Activated CD4-positive, alpha-beta memory T cell treated with anti-CD3 and anti-CD28 coated beads, Interleukin-2, amount 10 ng/mL, durations not matched to agents 7 days and 5 days (primary cell): Measurements from ENCODE around the gene RPL4. TPM values are rescaled to one million over a fixed set of nuclear protein-coding genes. Genes with fewer than 3 reads are reported as not detected.

ENCODE experiments used
- CTCF ChIA-PET: fragments of 350-600 bp; sonication (Branson Sonifier 250); formaldehyde crosslinking; loops from one replicate; lab custom pipeline; 2021; ENCODE audit warnings: antibody characterized with exemption, inconsistent platforms; lab: Charles Lee
- POLR2A ChIA-PET: fragments of 350-600 bp; sonication (Branson Sonifier 250); formaldehyde crosslinking; loops from one replicate; lab custom pipeline; 2021; ENCODE audit warnings: antibody characterized with exemption; lab: Charles Lee
- DNase-seq: peaks from one replicate; pipeline ENCODE4 v3.0.0-alpha.2; 2020
- H3K27ac Mint-ChIP-seq: one replicate; pipeline ENCODE4 v1.8.0; 2021; ENCODE audit warnings: mild to moderate bottlenecking, mixed read lengths
- H3K27me3 Mint-ChIP-seq: one replicate; pipeline ENCODE4 v1.8.0; 2021; ENCODE audit warnings: mixed read lengths
- H3K36me3 Mint-ChIP-seq: one replicate; pipeline ENCODE4 v1.8.0; 2021; ENCODE audit warnings: low read depth, mixed read lengths
- H3K4me1 Mint-ChIP-seq: one replicate; pipeline ENCODE4 v1.8.0; 2021; ENCODE audit warnings: mixed read lengths
- H3K4me3 Mint-ChIP-seq: one replicate; pipeline ENCODE4 v1.8.0; 2021; ENCODE audit warnings: mild to moderate bottlenecking, mixed read lengths
- H3K9me3 Mint-ChIP-seq: one replicate; pipeline ENCODE4 v1.8.0; 2021; ENCODE audit warnings: mixed read lengths
- total RNA-seq, 2 experiments: library from RNA; stranded (reverse); gene quantifications; one replicate each; pipeline ENCODE4 v1.2.3, GENCODE V29; 2021

Gene RPL4
- total RNA-seq, 2 experiments from 2014 or later, result 2,309 to 2,338 TPM

DNA sequence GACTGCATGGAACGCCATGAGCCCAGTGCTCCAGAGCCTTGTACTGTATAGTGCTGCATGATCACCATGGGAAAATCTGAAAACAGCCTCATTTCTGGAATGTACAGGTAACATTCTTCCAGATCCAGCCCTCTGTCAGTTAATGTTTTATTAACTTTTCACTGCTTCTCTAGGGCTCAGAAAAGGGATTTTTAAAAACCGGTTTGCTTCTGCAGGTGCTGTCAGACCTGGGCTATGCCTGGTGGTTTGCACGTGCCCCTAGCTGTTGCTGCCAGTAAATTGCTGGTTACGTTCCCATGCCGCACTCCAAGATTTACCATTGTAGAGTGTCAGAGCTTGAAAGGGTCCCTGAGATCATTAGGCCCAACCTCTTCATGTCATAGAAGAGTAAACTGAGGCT is 16.1 kb downstream of the RPL4 start:
- Mint-ChIP-seq H3K27ac (no peak overlapping the region), H3K27me3 (no peaks in the 10 kb centered on the region), H3K4me1 (peaks cover 5% of the 10 kb centered on the region), H3K36me3 (peaks cover 68% of the 10 kb centered on the region), H3K9me3 (no peaks in the 10 kb centered on the region), H3K4me3 (no peak overlapping the region)
- ChIA-PET CTCF (no interaction called here), POLR2A (interaction anchor here (1.5 to 2.9 kb wide), 2 partner anchors 9 to 63 kb away, joined by 3 to 8 read pairs; partner anchors contain the start of gene SNAPC5)
- DNase-seq, result no peak

DNA sequence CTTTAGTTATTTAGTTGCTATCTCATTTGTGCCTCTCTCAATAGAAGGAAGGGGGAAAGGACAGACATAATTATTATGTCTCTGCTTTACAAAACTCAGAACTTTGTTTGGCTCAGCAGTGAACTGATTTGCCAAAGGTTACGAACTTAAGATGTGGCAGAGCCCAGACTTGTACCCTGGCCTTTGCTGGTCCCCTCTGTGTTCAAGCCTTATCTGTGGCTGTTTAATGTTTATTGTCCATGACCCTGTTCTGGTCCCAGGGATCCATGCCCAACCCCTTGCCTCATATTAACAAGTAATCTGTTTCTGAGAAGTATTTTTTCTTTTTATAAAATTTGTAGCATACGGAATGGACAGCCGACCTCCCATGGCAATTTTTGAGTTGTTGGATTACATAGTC is 17.8 kb downstream of the RPL4 start:
- no peak for DNase-seq
- Mint-ChIP-seq H3K27ac (no peak overlapping the region), H3K36me3 (peaks cover 69% of the 10 kb centered on the region), H3K27me3 (no peaks in the 10 kb centered on the region), H3K4me3 (no peak overlapping the region), H3K9me3 (no peaks in the 10 kb centered on the region), H3K4me1 (peaks cover 2% of the 10 kb centered on the region)
- ChIA-PET CTCF (interaction anchor here (0.8 kb wide), 1 partner anchor 10 kb away, joined by 4 read pairs; no protein-coding TSS in a partner anchor), POLR2A (interaction anchor here (2.9 kb wide), 1 partner anchor 11 kb away, joined by 8 read pairs; the partner anchor contains the start of gene SNAPC5)

- Mint-ChIP-seq H3K4me1 (no peaks in the 10 kb centered on the region), H3K4me3 (no peak overlapping the region), H3K9me3 (no peaks in the 10 kb centered on the region), H3K27ac (no peak overlapping the region), H3K27me3 (no peaks in the 10 kb centered on the region), H3K36me3 (peaks cover 64% of the 10 kb centered on the region)
- DNase-seq, result no peak
- CTCF ChIA-PET, result interaction anchor here (0.8 kb wide), 1 partner anchor 98 kb away, joined by 3 read pairs; the partner anchor contains the start of gene MAP2K1
- POLR2A ChIA-PET, result interaction anchor here (1.0 to 1.8 kb wide), 2 partner anchors 9 to 97 kb away, joined by 3 to 4 read pairs; no protein-coding TSS in a partner anchor
Measured at GRCh38 chr15:66484539-66485112, 20.0 kb downstream of the RPL4 start.

GRCh38 chr15:66483131-66483566 is 21.5 kb downstream of the RPL4 start:
- no peaks in the 10 kb centered on the region for H3K9me3 Mint-ChIP-seq
- DNase-seq, result no peak
- POLR2A ChIA-PET, result no interaction called here
- no peak overlapping the region for H3K4me3 Mint-ChIP-seq
- no peaks in the 10 kb centered on the region for H3K4me1 Mint-ChIP-seq
- no peak overlapping the region for H3K27ac Mint-ChIP-seq
- H3K36me3 Mint-ChIP-seq, result peaks cover 55% of the 10 kb centered on the region
- CTCF ChIA-PET, result no interaction called here
- no peaks in the 10 kb centered on the region for H3K27me3 Mint-ChIP-seq

GRCh38 chr15:66482539-66482938 is 22.1 kb downstream of the RPL4 start:
- Mint-ChIP-seq H3K27me3 (no peaks in the 10 kb centered on the region), H3K4me1 (no peaks in the 10 kb centered on the region), H3K36me3 (peaks cover 49% of the 10 kb centered on the region), H3K4me3 (no peak overlapping the region), H3K27ac (no peak overlapping the region), H3K9me3 (no peaks in the 10 kb centered on the region)
- POLR2A ChIA-PET, result no interaction called here
- no peak for DNase-seq
- CTCF ChIA-PET, result no interaction called here

- ChIA-PET CTCF (no interaction called here), POLR2A (interaction anchor here (0.6 kb wide), 1 partner anchor 10 kb away, joined by 3 read pairs; no protein-coding TSS in a partner anchor)
- Mint-ChIP-seq H3K4me3 (no peak overlapping the region), H3K27me3 (no peaks in the 10 kb centered on the region), H3K27ac (no peak overlapping the region), H3K36me3 (peaks cover 43% of the 10 kb centered on the region), H3K4me1 (peaks cover under 1% of the 10 kb centered on the region), H3K9me3 (no peaks in the 10 kb centered on the region)
- no peak for DNase-seq
Measured at GRCh38 chr15:66481107-66481856, 23.4 kb downstream of the RPL4 start.

- Mint-ChIP-seq H3K9me3 (no peaks in the 10 kb centered on the region), H3K36me3 (peaks cover 43% of the 10 kb centered on the region), H3K4me3 (no peak overlapping the region), H3K27me3 (no peaks in the 10 kb centered on the region), H3K27ac (no peak overlapping the region), H3K4me1 (peaks cover 2% of the 10 kb centered on the region)
- no peak for DNase-seq
- ChIA-PET POLR2A (no interaction called here), CTCF (no interaction called here)
Measured at GRCh38 chr15:66480267-66480666, 24.4 kb downstream of the RPL4 start.

GRCh38 chr15:66477011-66477410 is 27.6 kb downstream of the RPL4 start:
- POLR2A ChIA-PET, result no interaction called here
- no peaks in the 10 kb centered on the region for H3K27me3 Mint-ChIP-seq

DNA sequence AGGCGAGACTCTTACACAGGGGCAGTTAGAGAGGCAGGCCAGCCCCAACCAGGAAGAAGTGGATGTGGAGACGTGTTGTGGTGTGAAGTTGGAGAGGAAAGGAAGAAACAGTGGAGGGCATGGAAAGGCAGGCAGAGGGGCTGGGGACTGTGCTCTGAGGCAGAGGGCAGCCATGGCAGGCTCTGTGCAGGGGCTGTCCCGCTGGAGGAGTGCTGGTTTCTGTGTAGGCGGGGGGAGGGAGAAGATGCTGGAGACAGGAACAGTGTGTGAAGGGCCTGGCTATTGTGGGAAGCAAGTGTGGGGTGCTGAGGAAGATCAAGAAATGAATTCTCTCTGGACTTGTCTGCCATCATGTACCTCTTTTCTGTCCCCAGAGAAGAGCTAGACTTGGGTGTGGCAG is 28.1 kb downstream of the RPL4 start:
- Mint-ChIP-seq H3K4me3 (no peak overlapping the region), H3K4me1 (peaks cover 17% of the 10 kb centered on the region), H3K27me3 (no peaks in the 10 kb centered on the region), H3K27ac (peak overlapping the region; percentile 33), H3K36me3 (peaks cover 23% of the 10 kb centered on the region), H3K9me3 (no peaks in the 10 kb centered on the region)
- ChIA-PET POLR2A (no interaction called here), CTCF (no interaction called here)
- no peak for DNase-seq

More at GRCh38 chr15:66477011-66477410, 27.6 kb downstream of the RPL4 start:
- H3K9me3 Mint-ChIP-seq, result no peaks in the 10 kb centered on the region
- H3K4me3 Mint-ChIP-seq, result no peak overlapping the region
- no peak for DNase-seq
- CTCF ChIA-PET, result no interaction called here
- peaks cover 27% of the 10 kb centered on the region for H3K36me3 Mint-ChIP-seq
- H3K27ac Mint-ChIP-seq, result no peak overlapping the region
- peaks cover 13% of the 10 kb centered on the region for H3K4me1 Mint-ChIP-seq

DNA sequence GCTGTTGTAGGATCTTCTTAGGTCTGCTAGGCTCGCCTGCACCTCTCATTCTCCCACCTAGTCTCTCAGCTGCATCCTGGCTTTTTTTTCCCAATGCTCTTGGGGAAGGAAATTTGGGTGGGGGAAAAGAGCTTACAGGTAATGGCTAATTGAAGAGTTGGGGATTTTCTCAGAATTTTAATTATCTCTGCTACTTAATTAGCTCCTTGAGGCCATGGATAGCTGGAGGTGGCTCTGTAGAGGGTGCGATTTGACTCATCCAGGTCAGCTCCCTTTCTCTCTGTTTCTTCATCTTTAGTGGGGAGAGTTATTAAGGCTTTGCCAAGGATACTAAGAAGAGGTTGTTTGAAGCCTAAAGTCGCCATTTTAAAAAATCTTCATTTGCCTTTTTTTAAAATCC is 29.7 kb downstream of the RPL4 start:
- no peaks in the 10 kb centered on the region for H3K27me3 Mint-ChIP-seq
- no peak for DNase-seq
- peaks cover 31% of the 10 kb centered on the region for H3K4me1 Mint-ChIP-seq
- POLR2A ChIA-PET, result interaction anchor here (0.9 to 1.9 kb wide), 2 partner anchors 10 to 23 kb away, joined by 3 to 7 read pairs; partner anchors contain the start of gene SNAPC5
- H3K9me3 Mint-ChIP-seq, result no peaks in the 10 kb centered on the region
- H3K4me3 Mint-ChIP-seq, result no peak overlapping the region
- CTCF ChIA-PET, result interaction anchor here (1.0 to 1.4 kb wide), 2 partner anchors 42 to 89 kb away, joined by 3 to 4 read pairs; no protein-coding TSS in a partner anchor
- no peak overlapping the region for H3K27ac Mint-ChIP-seq
- H3K36me3 Mint-ChIP-seq, result peaks cover 17% of the 10 kb centered on the region

GRCh38 chr15:66474135-66474534 is 30.5 kb downstream of the RPL4 start:
- DNase-seq, result no peak
- H3K9me3 Mint-ChIP-seq, result no peaks in the 10 kb centered on the region
- peaks cover 12% of the 10 kb centered on the region for H3K36me3 Mint-ChIP-seq
- H3K27me3 Mint-ChIP-seq, result no peaks in the 10 kb centered on the region
- ChIA-PET CTCF (interaction anchor here (0.6 to 1.4 kb wide), 3 partner anchors 42 to 933 kb away, joined by 3 to 4 read pairs (median 4); no protein-coding TSS in a partner anchor), POLR2A (interaction anchor here (1.9 kb wide), 1 partner anchor 24 kb away, joined by 7 read pairs; the partner anchor contains the start of gene SNAPC5)
- no peak overlapping the region for H3K4me3 Mint-ChIP-seq
- H3K4me1 Mint-ChIP-seq, result peaks cover 31% of the 10 kb centered on the region
- H3K27ac Mint-ChIP-seq, result no peak overlapping the region

DNA sequence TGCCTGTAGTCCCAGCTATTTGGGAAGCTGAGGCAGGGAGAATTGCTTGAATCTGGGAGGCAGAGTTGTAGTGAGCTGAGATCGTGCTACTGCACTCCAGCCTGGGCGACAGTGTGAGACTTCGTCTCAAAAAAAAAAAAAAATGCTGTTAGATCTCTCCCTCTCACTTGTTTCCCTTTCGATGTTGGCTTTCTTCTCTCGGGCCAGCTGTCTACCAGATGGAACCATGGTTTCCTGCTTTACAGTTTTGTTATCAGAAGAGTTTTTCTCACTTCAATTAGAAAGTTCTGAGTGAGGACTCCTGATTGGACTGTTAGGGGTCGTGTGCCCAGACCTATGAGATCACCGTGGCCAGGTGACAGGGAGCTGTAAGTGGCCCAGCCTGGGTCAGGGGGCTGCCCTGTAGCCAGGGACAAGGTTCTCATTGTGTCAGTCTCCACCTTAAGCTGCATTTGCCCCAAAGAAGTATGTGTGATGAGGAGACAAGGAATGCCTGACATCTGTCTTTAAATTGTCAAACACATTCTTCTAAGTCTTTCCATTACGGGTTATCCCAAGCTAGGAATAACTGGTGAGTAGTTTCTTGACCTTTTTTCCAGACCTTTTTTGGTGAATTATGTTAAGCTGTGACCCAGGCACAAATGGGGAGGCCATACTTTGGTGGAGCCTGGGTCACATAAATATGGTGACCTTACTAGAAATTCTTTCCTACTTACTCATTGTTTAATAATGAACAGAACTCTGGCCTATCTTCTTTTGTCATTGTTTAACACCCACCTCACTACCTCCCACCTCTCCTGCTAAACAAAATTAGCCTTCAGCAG is 32.3 kb downstream of the RPL4 start:
- Mint-ChIP-seq H3K36me3 (peaks cover 12% of the 10 kb centered on the region), H3K27ac (peak overlapping the region; percentile 70), H3K9me3 (no peaks in the 10 kb centered on the region), H3K4me3 (peak overlapping the region; percentile 2), H3K27me3 (no peaks in the 10 kb centered on the region), H3K4me1 (peaks cover 31% of the 10 kb centered on the region)
- CTCF ChIA-PET, result interaction anchor here (0.6 to 3.2 kb wide), 5 partner anchors 13 to 85 kb away, joined by 3 to 23 read pairs (median 3); partner anchors contain the start of genes MAP2K1 and SNAPC5
- POLR2A ChIA-PET, result interaction anchor here (0.8 to 3.6 kb wide), 6 partner anchors 13 to 101 kb away, joined by 3 to 27 read pairs (median 4); partner anchors contain the start of genes RPL4, SNAPC5 and ZWILCH
- DNase-seq, result peak; percentile 39
